B cell (primary cell): ENCODE measurements around the gene AKAP6. TPM values are rescaled to one million over a fixed set of nuclear protein-coding genes. Genes with fewer than 3 reads are reported as not detected.
"Not testable (repeated sequence)": the region's sequence is repeated elsewhere in the genome, so short reads cannot be mapped to it uniquely, and the experiment has no call there.

Source experiments
- ATAC-seq: fragments of 200-7000 bp; cut with Tn5 transposase; one replicate; pipeline ENCODE4 v1.10.0; 2021; ENCODE audit warnings: low read depth, mild to moderate bottlenecking, moderate number of reproducible peaks, moderate library complexity
- CTCF ChIA-PET: fragments of 350-600 bp; sonication (Branson Sonifier 250); formaldehyde crosslinking; loops from one replicate; lab custom pipeline; 2021; ENCODE audit warnings: antibody characterized with exemption, inconsistent platforms; lab: Charles Lee
- POLR2A ChIA-PET: fragments of 350-600 bp; sonication (Branson Sonifier 250); formaldehyde crosslinking; loops from one replicate; lab custom pipeline; 2021; ENCODE audit warnings: antibody characterized with exemption; lab: Charles Lee
- DNase-seq: peaks from one replicate; pipeline ENCODE4 v3.0.0; 2013
- H2AFZ ChIP-seq: 2 replicates; pipeline ENCODE4 v1.6.1; 2012; ENCODE audit warnings: mild to moderate bottlenecking, low read depth, low read length; ENCODE audit not compliant: insufficient read depth, poor library complexity, severe bottlenecking
- H3K27ac ChIP-seq, 2 donors: 1 replicate in 1 of 2; 2 replicates in 1 of 2; pipeline ENCODE4 v1.5.1; 2012 to 2013; ENCODE audit warnings: low read length in 2 of 2, mild to moderate bottlenecking in 2 of 2, moderate library complexity in 1 of 2
- H3K27me3 ChIP-seq, 4 experiments: fragments of 200-600 bp in 1 of 4; sonication (generic) in 1 of 4; replicated peaks in 1 of 4; 1 replicate in 2 of 4; 2 replicates in 2 of 4; pipeline versions ENCODE4 v1.6.1 to v1.7.0; 2013 to 2016; ENCODE audit warnings: low read length in 3 of 4, mild to moderate bottlenecking in 2 of 4, mixed read lengths in 1 of 4, moderate library complexity in 1 of 4; ENCODE audit not compliant: insufficient read depth in 4 of 4, control insufficient read depth in 3 of 4; ENCODE audit errors: control extremely low read depth in 1 of 4
- H3K36me3 ChIP-seq, 2 experiments: replicated peaks in 1 of 2; 1 replicate in 1 of 2; 2 replicates in 1 of 2; pipeline versions ENCODE4 v1.6.1 to v1.7.1; 2013; ENCODE audit warnings: low read length in 1 of 2; ENCODE audit not compliant: insufficient read depth in 2 of 2, control insufficient read depth in 1 of 2; ENCODE audit errors: control extremely low read depth in 1 of 2, extremely low read depth in 1 of 2
- H3K4me1 ChIP-seq, 2 donors: fragments of 200-600 bp in 1 of 2; sonication (generic) in 1 of 2; 1 replicate in 1 of 2; 2 replicates in 1 of 2; pipeline versions ENCODE4 v1.5.1 to v1.6.1; 2013 to 2017; ENCODE audit warnings: low read length in 2 of 2; ENCODE audit not compliant: control insufficient read depth in 2 of 2, insufficient read depth in 2 of 2
- H3K4me2 ChIP-seq: replicated peaks from 2 replicates; pipeline ENCODE3; 2012; ENCODE audit warnings: mild to moderate bottlenecking, low read depth, low read length; ENCODE audit not compliant: poor library complexity, severe bottlenecking
- H3K4me3 ChIP-seq, 5 experiments: fragments of 200-600 bp in 1 of 5; sonication (generic) in 1 of 5; 1 replicate in 3 of 5; 2 replicates in 2 of 5; pipeline versions ENCODE4 v1.5.1 to v1.7.0; 2011 to 2016; ENCODE audit warnings: low read length in 4 of 5, mild to moderate bottlenecking in 4 of 5, low read depth in 2 of 5, control low read depth in 1 of 5, moderate library complexity in 1 of 5; ENCODE audit not compliant: insufficient read depth in 1 of 5; ENCODE audit errors: control extremely low read depth in 1 of 5, extremely low read depth in 1 of 5
- H3K79me2 ChIP-seq: fragments of 200-600 bp; sonication (generic); one replicate; pipeline ENCODE4 v1.6.0; 2016; ENCODE audit warnings: low read length; ENCODE audit not compliant: control insufficient read depth, insufficient read depth
- H3K9ac ChIP-seq: fragments of 200-600 bp; sonication (generic); 2 replicates; pipeline ENCODE4 v1.6.1; 2017; ENCODE audit warnings: mild to moderate bottlenecking, low read length, moderate library complexity
- H3K9me3 ChIP-seq, 3 donors: one replicate each; pipeline versions ENCODE4 v1.6.1 to v1.7.1; 2013; ENCODE audit warnings: low read length in 2 of 3; ENCODE audit not compliant: control insufficient read depth in 2 of 3, insufficient read depth in 1 of 3; ENCODE audit errors: control extremely low read depth in 1 of 3
- H4K20me1 ChIP-seq: 2 replicates; pipeline ENCODE4 v1.6.0; 2012; ENCODE audit warnings: mild to moderate bottlenecking, low read length; ENCODE audit not compliant: insufficient read depth, control insufficient read depth, poor library complexity, severe bottlenecking
- H3K27ac Mint-ChIP-seq: one replicate; pipeline ENCODE4 v1.8.0; 2021; ENCODE audit warnings: mixed read lengths
- H3K27me3 Mint-ChIP-seq: one replicate; pipeline ENCODE4 v1.8.0; 2021; ENCODE audit warnings: mixed read lengths
- H3K4me1 Mint-ChIP-seq: one replicate; pipeline ENCODE4 v1.8.0; 2021; ENCODE audit warnings: mixed read lengths
- H3K4me3 Mint-ChIP-seq: one replicate; pipeline ENCODE4 v1.8.0; 2021; ENCODE audit warnings: mixed read lengths
- H3K9me3 Mint-ChIP-seq: one replicate; pipeline ENCODE4 v1.8.0; 2022; ENCODE audit warnings: mixed read lengths; ENCODE audit not compliant: insufficient read depth
- CTCF ChIP-seq: fragments of 200-600 bp; IDR thresholded peaks from one replicate; pipeline ENCODE4 v1.8.0; 2022; ENCODE audit warnings: antibody characterized with exemption, mild to moderate bottlenecking
- EZH2 ChIP-seq: IDR thresholded peaks from 2 replicates; pipeline ENCODE4 v1.6.1; 2012; ENCODE audit warnings: borderline replicate concordance, low read depth, mild to moderate bottlenecking, moderate library complexity, low read length; ENCODE audit not compliant: insufficient read depth, poor library complexity, severe bottlenecking
- WGBS: methylation state at CpG from one replicate; pipeline ENCODE4 v1.1.5; 2013; ENCODE audit warnings: missing lambda C conversion rate; ENCODE audit not compliant: insufficient coverage; 5-methylcytosine and 5-hydroxymethylcytosine counted together
- intact Hi-C: fragments of 100-400 bp; cut with micrococcal nuclease; formaldehyde crosslinking; loops from one replicate; pipeline ENCODE4 v1.10.0; 2022
- polyA plus RNA-seq: library from polyadenylated mRNA; depleted of rRNA; stranded (reverse); fragments of >200 nt; gene quantifications from 2 replicates; pipeline ENCODE4 v1.2.3, GENCODE V29; 2012
- total RNA-seq, 2 donors: library from RNA; stranded (reverse); fragments of 120-200 nt in 1 of 2; gene quantifications; 1 replicate in 1 of 2; 2 replicates in 1 of 2; pipeline versions ENCODE4 v1.2.3 to v1.2.4, GENCODE V29; 2013 to 2022

The AKAP6 gene
- total and polyA plus RNA-seq, 2 donors (not counting 1 experiment from before 2014, with no cell fraction given) = 1.4 to 2.8 TPM

- Histone ChIP-seq H3K4me3 (no peak overlapping the region), H3K9me3 (no peaks in the 10 kb centered on the region), H3K4me1 (no peaks in the 10 kb centered on the region), H3K79me2 (no peaks in the 10 kb centered on the region), H3K4me2 (no peak overlapping the region), H3K27ac (no peak overlapping the region), H3K27me3 (no peaks in the 10 kb centered on the region), H4K20me1 (no peaks in the 10 kb centered on the region), H3K36me3 (no peaks in the 10 kb centered on the region), H2AFZ (no peak overlapping the region), H3K9ac (no peak overlapping the region)
- WGBS = no CpG with 5 or more reads among the region's 1 CpG
- POLR2A ChIA-PET = no interaction called here
- CTCF ChIA-PET = interaction anchor here (1.4 kb wide), 1 partner anchor 15 kb away, joined by 4 read pairs; no protein-coding TSS in a partner anchor
- H3K9me3 Mint-ChIP-seq = no peaks in the 10 kb centered on the region
- peaks cover 11% of the 10 kb centered on the region for H3K27me3 Mint-ChIP-seq
- TF ChIP-seq CTCF = no peak
- no peak for TF ChIP-seq EZH2
- H3K4me1 Mint-ChIP-seq = peaks cover 8% of the 10 kb centered on the region
- no peak for DNase-seq
- intact Hi-C loops = loop anchor here (5.0 kb wide), 2 partner anchors 854 to 1649 kb away; no protein-coding TSS in a partner anchor
- no peak overlapping the region for H3K27ac Mint-ChIP-seq
- no peak for ATAC-seq
- no peak overlapping the region for H3K4me3 Mint-ChIP-seq
Observed at GRCh38 chr14:32578181-32578580, 249.1 kb downstream of the AKAP6 start.

- H3K4me3 Mint-ChIP-seq, H4K20me1 ChIP-seq, H3K79me2 ChIP-seq, H3K9me3 ChIP-seq, H3K4me3 ChIP-seq, H3K9ac ChIP-seq, POLR2A ChIA-PET, H3K4me1 Mint-ChIP-seq, H3K9me3 Mint-ChIP-seq, H3K4me2 ChIP-seq, CTCF ChIA-PET, H3K4me1 ChIP-seq, ATAC-seq, H3K27me3 ChIP-seq, H3K36me3 ChIP-seq, H2AFZ ChIP-seq, H3K27me3 Mint-ChIP-seq, intact Hi-C loops, H3K27ac Mint-ChIP-seq, H3K27ac ChIP-seq, DNase-seq: not testable (repeated sequence)
- 96% methylated on average over 7 of the region's 13 CpGs for WGBS
Observed at GRCh38 chr14:32583427-32583826, 254.3 kb downstream of the AKAP6 start.
